RKO (cell line): ENCODE results near the gene SSH2.

Experiments
- DNase-seq: peaks from one replicate; pipeline ENCODE4 v3.0.0-alpha.2; 2016; ENCODE audit warnings: low spot score

The SSH2 gene

DNA sequence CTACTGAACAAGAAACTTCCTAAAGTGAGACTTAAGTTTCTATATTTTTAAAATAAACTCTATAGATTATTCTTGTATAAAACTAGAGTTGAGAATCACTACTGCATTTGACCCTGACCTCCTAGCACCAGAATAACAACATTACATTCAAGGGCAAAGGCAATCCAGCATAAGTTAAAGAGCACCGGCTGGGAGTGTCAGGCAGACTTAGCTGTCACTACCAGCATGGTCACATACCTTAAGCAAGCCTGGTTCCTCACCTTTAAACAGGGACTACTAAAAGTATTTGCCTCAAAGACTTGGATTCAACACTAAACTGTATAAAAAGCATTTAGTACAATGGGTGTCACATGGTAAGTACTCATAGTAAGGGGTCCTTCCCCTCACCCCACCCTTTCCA lies 90.4 kb downstream of the SSH2 start:
- no peak for DNase-seq

DNA sequence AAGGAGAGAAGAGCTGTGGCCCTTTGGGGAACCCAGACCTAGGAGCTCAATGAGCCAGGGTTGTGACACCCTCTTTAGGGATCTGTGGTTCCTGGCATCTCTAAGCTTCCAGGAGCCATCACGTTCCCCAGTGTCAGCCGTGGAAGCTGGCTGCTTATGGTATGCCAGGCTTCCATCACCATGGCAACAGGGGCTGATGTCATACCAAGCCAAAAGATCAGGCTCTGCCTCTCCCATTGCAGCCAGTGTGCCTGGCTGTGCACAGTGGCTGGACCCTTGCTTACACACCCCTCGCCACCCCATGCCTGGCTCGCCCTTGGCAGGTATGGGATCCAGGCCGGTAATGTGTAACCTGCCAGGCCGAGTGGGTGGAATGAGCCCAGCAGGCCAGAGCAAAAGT lies 91.1 kb downstream of the SSH2 start:
- DNase-seq, result no peak

- DNase-seq, result no peak
These were observed 92.5 kb downstream of the SSH2 start for GRCh38 chr17:29837531-29837930.

DNA sequence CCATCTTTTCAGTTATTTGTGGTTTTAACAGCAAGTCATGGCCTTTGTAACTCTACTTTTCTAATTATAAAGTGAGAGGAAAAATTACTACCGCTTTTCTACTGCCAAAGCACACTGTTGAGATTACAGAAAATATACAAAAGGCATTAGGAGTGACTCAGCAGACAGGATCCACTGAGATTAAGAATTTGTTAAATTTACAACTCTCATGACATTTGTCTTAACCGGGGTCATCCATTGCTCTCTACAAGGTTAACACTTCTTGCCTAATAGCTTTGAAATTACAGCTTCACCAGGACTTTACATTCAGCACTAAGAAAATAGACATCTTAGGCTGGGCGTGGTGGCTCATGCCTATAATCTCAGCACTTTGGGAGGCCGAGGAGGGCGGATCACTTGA lies 93.4 kb downstream of the SSH2 start:
- DNase-seq, result no peak

DNA sequence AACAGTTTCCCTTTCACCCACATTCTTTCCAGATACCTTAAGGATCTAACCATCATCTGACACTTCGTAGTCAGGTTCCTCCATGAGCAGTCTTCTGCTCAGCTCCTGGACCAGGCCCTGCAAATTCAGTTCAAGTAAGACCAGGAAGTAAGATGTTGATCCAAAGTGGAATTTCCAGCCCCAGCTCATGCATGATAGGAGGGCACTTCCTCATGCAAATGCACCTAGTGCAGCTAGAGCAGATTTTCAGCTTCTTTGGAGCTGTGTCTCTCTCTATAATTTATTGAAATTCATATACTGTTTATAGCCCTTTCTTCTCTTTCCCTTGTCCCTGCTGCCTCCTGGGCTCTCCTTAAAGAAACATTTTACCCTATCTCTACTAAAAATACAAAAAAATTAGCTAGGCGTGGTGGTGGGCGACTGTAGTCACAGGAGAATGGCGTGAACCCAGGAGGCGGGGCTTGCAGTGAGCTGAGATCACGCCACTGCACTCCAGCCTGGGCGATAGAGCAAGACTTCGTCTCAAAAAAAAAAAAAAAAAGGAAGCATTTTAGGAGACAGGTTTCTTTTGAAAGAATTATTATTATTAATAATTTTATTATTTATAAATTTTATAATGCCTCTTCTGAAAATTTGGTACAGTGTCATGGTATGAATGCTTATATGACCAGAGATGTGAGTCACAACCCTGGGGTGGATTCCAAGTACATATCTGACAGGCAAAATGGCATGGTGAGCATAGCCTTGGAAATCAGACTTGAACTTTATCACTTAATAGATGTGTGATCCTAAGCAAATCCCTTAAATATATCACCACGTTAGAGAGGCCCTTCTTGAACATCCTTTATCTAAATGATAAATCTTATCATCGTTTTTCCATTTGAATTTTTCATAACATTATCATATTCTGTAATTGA lies 94.3 kb downstream of the SSH2 start:
- no peak for DNase-seq

DNA sequence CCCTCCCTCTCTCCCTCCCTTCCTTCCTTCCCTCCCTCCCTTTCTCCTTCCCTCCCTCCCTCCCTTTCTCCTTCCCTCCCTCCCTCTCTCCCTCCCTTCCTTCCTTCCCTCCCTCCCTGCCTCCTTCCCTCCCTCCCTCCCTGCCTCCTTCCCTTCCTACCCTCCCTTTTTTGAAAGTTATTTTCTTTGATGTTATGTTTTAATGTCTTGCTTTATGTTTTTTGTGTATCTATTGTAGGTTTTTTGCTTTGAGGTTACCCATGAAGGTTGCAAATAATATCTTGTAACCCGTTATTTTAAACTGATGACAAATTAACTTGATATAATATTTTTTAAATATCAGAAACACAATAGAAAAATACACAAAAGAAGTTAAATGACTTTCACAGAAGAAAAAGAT lies 96.2 kb downstream of the SSH2 start:
- DNase-seq, result no peak

- DNase-seq, result no peak
These were observed 101.2 kb downstream of the SSH2 start for GRCh38 chr17:29828676-29829284.

GRCh38 chr17:29827179-29827578 lies 102.8 kb downstream of the SSH2 start:
- no peak for DNase-seq

DNA sequence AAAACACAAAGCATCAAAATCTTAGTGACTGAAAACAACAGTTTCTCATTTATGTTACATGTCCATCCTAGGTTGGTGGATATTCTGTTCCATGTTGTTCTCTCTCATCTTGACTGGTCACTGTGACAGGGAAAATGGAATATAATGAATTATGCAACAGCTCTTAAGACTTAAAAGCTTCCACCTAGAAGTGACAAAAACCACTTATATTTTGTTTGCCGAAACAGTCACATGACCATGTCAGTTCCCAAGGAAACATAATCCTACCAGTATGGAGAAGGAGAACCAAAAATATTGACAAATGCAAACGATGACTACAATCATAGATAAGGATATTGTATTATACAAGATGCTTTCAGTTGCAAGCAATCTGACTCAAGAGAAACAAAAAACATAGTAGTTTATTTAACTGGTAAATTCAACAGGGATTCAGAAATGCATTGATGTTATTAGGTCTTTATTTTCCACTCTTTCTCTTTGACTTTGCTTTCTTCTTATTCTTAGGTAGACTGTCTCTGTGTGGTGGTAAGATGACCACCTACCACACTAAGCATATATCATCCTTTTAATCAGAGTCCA lies 103.8 kb downstream of the SSH2 start:
- no peak for DNase-seq

- DNase-seq, result no peak
These were observed 104.4 kb downstream of the SSH2 start for GRCh38 chr17:29825604-29826003.

DNA sequence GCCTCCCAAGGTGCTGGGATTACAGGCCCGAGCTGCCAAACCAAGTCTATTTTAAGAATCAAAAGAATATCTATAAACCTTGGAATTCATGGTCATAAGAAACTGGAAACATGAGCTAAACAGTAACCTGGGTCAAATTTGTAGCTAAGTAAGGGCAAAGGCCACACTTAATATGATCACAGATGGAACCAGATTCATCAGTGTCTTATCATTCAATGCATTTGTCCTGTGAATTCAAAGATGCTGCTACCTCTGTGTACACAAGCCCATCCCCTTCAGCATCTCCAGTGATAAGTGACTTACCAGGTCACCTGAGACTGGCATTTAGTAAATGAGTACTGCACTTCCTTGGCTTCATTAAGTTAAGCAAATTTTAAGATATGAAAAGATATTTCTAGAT lies 108.1 kb downstream of the SSH2 start:
- DNase-seq, result no peak

DNA sequence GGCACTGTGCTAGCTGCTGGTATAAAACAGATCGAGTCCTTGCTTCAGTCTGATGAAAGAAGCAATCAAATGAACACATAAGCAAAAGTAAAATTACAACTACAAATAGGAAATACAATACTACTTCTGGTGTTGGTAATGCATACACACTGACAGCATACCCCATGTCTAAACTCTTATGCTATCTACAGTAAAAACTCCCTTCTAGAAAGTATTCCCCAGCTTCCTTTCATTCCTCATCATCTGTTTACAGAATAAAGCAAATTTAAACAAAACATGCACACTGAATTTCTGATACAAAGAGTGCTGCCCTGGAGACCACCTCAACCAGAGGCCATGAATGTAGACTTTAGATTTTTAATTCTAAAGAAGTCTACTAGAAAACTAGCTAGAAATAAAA lies 109.6 kb downstream of the SSH2 start:
- no peak for DNase-seq

- DNase-seq, result peak; percentile 75
These were observed 122.3 kb downstream of the SSH2 start for GRCh38 chr17:29807520-29808361.

GRCh38 chr17:29802246-29802645 lies 127.8 kb downstream of the SSH2 start:
- no peak for DNase-seq

- no peak for DNase-seq
These were observed 129.6 kb downstream of the SSH2 start for GRCh38 chr17:29800457-29800856.

GRCh38 chr17:29796652-29797051 lies 133.4 kb downstream of the SSH2 start:
- no peak for DNase-seq

- no peak for DNase-seq
These were observed 136.5 kb downstream of the SSH2 start for GRCh38 chr17:29793501-29793900.

DNA sequence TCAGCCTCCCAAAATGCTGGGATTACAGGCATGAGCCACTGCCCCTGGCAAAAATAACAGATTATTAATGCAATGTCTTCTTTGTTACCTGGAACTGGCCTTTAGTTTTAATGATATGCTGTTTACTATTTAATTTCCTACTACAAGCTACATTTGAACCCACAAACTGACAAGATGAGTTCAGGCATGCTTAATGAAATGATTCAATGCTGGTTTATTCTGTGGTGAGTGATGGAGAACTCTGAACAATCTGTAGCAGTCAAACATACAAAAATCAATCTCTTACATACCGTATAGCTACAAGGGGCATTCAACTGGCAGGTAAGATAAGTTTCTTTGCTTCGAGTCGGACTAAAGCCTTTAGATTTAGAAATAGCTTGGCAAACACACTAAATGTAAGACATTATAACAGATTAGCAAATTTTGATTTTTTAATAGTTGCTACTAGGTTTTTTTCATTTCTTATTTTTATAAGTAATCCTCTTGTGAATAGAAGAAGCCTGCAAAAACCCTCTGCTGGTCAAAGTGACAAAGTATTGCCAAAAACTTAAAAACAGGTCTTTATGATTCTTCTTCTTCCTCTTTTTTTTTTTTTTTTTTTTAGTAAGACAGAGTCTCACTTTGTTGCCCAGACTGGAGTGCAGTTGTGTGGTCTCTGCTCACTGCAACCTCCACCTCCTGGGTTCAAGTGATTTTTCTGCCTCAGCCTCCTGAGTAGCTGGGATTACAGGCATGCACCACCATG lies 138.5 kb downstream of the SSH2 start:
- DNase-seq, result no peak

GRCh38 chr17:29789196-29790170 lies 140.5 kb downstream of the SSH2 start:
- DNase-seq, result no peak

GRCh38 chr17:29787995-29788394 lies 142.0 kb downstream of the SSH2 start:
- no peak for DNase-seq
